Head of caudate nucleus (tissue), 42 donors: ENCODE results near the gene LAMTOR5.

Source experiments
- DNase-seq, 42 donors: peaks; one replicate each; pipeline versions ENCODE4 v3.0.0 to v3.0.0-alpha.2; 2020 to 2021; ENCODE audit warnings: mixed read lengths in 7 of 42
- intact Hi-C: fragments of 100-400 bp; cut with DNase I; formaldehyde crosslinking; loops from one replicate; pipeline ENCODE4 v1.15.0; 2022

LAMTOR5 gene

DNA sequence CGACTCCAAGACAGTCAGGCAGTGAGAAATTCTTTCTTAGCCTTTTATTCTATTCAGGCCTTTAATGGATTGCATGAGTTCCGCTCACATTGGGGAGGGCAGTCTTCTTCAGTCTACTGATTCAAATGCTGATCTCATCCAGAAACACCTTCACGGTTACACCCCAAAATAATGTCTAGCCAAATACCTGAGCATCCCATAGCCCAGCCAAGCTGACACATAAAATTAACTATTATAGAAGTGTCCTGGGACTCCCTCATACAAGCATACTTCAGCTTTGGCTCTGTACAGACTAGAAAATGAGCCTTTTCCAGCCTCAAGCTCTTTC is 13.0 kb downstream of the LAMTOR5 start:
- DNase-seq, result no peak
- intact Hi-C loops, result no loop called here

DNA sequence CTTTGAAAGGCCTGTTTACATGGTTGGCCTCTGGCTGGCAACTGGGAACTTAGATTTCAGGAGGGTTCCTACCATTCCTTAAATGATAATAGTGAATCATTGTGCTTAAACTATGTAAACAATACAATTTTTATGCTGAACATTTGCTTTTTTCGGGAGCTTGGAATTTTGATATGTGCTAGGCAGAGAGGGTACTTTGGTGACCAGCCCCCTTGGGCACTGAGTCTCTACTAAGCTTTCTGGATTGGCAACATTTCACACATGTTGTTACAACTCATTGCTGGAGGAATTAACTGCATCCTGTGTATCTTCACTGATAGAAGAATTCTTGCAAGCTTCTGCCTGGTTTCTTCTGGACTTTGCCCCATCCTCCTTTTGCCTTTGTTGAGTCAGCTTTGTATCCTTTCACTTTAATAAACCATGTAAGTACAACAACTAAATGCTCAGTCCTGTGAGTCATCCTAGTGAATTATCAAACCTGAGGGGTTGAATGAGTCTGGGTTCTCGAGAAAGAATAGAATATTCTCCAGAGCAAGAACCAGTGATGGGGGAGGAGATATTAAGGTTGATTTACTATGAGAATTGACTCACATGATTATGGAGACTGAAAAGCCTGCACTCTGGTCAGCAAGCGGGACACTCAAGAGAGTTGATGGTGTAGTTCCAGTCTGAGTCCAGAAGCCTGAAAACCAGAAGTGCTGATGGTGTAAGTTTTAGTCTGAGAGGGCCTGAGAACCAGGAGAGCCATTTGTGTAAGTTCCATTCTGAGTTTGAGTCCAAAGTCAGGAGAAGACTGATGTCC is 13.6 kb downstream of the LAMTOR5 start:
- no peak for DNase-seq

DNA sequence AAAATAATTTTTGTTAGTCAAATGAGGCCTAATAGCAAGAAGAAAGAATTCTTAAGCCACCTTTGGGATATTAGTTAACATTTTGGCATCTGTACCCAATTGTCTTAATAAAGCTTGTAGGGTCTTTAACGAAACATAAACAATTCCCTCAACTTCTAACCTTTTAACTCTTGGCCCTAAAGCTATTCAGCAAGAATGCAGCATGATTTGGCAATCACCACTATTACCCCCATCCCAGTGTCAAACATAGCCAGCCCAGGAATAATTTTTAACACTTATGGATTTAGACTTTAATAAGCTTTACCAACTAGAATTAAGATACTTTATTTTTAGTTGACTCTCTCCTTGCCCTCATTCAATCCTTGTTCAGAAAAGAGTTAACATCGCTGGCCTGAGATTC is 14.2 kb downstream of the LAMTOR5 start:
- DNase-seq, result no peak
- intact Hi-C loops, result no loop called here

More for the DNA sequence above, 13.6 kb downstream of the LAMTOR5 start:
- intact Hi-C loops, result no loop called here

DNA sequence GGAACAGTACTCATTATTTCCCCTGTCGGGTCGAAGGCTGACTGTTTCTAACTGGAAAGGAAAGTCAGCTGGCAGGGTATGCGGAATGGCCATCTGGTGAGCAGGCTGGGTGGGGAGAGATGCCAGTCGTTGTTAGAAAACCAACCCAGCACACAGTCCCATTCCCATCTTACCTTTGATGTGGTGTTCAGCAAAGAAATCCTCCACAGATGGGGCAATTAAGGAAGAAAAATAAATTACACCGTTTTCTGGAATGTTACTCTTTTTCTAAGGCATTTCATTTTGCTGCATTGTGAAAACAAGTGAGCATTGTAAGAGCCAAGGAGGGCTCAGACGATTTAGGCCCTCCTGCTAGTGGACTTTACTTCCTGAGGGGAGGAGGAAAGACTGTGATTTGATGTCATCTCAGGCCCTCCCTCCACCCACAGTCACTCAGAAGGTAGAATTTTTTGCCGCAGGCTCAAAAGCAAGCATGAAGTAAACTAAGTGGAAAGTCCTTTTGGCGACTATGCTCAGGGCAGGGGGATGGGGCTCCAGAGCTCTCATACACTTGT is 16.7 kb downstream of the LAMTOR5 start, which contains the start of gene SLC16A4:
TSS of gene SLC16A4 (minus strand) at position 335 of the 554 bp plus-strand sequence. CDS start 1,703 bp downstream, outside the sequence.
- intact Hi-C loops, result no loop called here
- no peak for DNase-seq

DNA sequence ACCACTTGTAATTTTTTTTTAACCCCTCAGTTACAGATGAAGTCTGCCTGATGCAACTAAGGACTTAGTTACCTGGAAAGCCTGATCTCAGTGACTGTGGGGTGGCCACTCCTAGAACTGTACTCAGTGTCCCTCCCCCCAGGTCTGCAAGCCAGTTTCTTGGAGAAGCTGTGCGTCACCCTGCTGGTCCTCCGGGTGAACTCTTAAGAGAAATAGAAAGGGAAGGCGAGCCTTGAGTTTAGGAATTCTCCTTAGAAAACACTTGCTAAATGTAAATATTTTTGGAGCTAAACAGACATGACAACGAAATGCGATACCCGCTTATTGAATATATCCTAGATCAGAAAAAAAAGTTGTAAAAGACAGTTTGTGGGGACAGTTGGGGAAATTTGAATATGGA is 17.4 kb downstream of the LAMTOR5 start:
- intact Hi-C loops, result no loop called here
- no peak for DNase-seq

DNA sequence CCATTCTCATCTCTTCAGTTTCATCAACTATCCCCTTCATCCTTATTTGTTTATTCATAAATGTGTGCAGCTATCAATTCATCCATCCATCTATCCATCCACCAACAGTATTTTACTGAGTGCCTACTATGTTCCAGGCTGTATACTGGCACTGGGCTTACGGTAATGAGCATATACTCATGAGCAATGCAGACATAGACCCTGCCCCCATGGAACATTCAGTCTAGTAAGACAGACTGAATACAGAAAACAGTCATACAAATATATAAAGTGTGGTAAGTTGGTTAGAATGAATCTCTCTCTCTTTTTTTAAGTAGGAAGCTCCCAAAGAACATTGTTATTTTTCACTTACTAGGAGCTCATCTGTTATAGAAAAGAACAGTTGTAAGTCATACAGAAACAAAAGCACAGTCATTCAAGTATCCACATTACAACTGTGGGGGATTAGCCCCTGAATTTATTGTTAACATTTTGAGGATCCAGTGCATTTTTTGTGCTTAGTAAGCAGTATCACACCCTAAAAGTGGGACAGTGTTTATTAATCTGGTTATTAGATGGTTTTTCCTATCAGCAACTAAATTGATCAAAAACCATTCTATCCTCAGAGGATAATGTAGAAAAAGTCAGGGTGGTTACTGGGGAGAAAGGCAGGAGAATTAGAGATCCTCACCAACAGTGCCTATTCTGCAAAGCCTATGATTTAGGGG is 20.3 kb downstream of the LAMTOR5 start:
- DNase-seq, result no peak
- intact Hi-C loops, result no loop called here

DNA sequence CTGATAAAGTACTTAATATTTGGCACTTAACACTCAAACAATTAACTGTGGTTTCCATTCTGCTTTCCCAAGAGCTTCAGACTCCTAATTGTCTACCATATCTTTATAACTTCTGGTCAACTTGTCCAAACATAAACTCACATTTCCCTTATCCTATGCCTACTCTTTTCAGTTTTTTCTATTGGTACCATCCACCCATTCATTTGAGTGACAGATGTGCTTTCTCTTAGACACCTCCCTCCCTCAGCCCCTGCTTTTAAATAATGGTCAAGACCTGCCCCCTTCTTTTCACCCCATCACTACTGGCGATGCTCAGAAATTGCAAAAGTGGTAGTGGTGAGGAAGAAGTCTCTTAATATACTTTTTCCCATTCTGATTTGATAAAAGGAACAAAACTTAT is 22.1 kb downstream of the LAMTOR5 start:
- intact Hi-C loops, result no loop called here
- DNase-seq, result no peak

DNA sequence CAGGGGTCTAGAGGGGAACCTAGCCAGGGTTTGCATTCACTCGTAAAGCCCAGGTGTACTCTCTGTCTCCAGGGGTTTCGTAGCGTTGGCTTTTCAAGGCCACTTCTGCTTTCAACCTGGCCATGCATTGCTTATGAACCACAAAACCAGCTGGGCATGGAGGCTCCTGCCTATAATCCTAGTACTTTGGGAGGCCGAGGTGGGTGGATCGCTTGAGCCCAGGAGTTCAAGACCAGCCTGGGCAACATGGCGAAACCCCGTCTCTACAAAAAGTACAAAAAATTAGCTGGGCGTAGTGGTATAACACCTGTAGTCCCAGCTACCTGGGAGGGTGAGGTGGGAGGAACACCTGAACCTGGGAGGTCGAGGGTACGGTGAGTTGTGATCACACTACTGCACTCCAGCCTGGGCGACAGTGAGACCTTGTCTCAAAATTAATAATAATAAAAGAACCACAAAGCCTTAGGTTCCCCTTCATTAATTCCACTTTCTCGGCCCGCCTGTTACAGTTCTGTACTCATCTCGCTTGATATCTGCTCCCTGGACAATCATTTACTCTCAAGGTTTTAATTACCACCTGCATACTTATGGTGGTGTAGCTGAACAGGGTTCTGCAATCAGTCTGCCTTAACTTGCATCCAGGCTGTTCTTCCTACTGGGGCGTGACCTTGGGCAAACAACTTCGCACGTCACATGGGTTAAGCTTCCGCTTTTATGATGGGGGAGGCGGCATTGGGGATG is 22.7 kb downstream of the LAMTOR5 start:
- no peak for DNase-seq
- intact Hi-C loops, result no loop called here

DNA sequence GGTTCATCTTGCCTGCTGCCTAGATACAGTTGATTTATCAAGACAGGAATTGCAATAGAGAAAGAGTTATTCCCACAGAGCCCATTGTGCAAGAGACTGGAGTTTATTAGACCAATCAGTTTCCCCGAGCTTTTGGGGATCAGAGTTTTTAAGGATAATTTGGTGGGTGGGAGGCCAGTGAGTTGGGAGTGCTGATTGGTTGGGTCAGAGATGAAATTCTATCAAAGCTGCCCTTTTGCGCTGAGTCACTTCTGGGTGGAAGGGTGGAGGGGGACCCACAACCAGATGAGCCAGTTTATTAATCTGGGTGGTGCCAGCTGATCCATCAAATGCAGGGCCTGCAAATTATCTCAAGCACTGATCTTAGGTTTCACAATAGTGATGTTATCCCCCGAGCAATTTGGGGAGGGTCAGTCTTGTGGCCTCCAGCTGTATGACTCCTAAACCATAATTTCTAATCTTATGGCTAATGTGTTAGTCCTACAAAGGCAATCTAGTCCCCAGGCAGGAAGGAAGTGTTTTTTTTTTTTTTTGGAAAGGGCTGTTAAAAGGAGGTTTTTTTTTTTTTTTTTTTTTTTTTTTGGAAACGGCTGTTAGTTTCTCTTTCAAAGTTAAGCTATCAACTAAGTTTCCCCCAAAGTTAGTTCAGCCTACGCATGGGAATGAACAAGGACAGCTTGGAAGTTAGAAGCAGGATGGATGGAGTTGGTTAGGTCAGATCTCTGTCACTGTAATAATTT is 24.1 kb downstream of the LAMTOR5 start:
- intact Hi-C loops, result no loop called here
- no peak for DNase-seq

DNA sequence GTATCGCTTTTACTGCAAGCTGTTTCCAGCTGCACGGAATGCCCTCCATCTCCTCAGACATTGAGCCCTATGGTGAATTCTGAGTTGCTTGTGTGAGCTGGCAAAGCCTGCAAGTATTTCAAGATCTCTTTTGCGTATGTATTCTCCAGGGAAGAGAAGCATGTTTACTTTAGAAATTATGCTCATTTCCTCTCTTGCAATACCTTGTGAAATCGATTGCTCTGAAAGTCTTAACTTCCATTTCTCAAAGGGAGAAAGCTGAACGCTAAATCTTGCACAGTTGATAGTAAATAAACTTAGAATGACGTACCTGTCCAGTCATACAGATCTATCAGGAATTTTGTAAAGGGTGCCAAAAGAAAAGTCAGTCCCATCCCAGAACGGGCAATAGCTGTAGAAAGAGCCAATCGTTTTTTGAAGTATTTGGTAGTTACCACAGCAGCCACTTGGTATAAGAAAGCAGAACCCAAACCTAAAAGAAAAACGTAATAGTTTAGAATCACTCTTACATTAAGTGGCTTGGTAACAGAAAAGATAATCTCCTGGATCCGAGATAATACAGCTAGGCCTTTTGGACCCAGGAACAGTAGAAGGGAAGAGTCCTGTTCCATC is 26.7 kb downstream of the LAMTOR5 start:
- no peak for DNase-seq
- intact Hi-C loops, result no loop called here

DNA sequence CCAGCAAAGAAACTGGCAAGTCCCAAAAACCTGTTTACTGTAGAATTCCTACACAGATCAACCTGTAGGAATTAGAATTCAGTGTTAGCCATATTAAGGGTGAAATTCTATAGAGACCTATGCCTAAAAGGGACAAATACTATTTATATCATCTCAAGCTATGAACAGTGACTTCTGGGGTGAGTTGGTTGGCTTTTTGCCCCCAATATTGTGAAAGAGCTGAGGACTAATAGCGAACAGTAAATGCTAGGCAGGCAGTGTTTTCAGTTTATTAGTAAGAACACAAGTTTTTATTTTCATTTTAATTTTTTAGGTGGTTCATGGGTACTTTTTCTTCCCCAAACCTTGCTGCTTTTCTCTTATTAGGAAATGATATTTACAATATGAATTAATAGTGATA is 32.0 kb downstream of the LAMTOR5 start:
- intact Hi-C loops, result no loop called here
- no peak for DNase-seq

DNA sequence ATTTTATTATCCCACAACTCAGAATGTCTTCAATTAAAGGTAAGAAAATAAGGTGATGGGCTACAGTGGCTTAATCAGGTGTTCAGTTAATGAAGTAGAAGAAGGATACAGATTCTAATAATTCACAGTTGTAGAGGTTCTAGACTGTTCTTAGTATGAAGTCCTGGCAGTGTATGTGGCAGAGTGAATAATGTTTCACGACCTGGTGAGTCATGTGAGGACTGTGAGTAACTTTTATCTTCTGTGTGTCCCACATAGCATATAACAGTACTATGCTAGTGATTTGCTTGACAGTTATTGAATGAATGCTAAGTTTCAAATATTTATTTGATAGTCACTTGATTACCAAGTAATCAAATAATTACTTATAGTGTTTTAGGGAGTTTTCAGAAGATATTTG is 36.7 kb downstream of the LAMTOR5 start:
- DNase-seq, result no peak
- intact Hi-C loops, result no loop called here

DNA sequence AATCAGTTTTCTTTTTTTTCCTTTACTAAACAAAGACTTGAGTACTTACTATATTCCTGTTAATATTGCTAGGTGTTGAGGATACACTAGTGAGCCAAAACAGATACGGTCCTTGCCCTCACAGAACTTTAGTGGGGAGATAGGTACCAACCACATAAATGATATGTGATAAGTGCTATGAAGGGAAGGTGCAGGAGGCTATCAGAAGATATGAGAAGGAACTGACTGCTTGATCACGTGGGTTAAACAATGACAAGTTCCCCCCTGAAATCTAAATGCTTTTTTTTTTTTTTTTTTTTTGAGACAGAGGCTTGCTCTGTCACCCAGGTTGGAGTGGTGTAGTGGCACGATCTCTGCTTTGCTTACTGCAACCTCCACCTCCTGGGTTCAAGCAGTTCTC is 43.3 kb downstream of the LAMTOR5 start:
- no peak for DNase-seq
- intact Hi-C loops, result no loop called here

DNA sequence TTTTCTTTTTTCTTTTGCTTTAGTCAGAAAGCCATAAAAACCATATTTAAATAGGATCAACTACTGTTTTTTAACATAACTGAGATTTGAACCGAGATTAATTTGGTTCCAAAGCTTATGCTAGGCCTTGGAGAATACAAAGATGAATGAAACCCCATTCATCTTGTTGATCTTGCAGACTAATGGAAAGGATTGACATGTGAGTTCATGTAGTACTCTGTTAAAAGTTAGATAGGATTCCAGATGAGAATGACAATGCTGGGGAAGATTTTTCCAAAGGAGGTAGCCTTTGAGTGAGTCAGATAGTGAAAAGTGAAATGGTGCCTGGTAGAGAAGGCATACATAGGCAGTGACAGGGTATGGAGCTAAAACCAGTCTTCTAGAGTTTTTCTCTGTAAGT is 45.6 kb downstream of the LAMTOR5 start:
- intact Hi-C loops, result no loop called here
- no peak for DNase-seq

DNA sequence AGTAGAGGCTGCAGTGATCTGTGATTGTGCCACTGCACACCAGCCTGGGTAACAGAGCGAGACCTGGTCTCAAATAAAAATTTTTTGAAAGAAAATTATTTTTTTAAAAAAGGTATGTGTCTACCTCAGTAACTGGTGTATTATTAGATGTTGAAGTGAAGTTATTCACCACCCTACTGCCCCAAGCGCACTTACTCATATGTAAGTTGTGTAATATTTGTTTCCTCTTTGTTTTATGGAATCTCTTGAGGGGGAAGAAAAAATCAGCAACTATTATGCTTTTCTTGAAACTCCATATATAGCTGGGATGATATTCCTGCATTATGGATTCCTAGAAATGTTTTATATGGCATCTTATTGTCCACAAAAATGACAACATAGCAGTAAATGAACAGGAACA is 47.1 kb downstream of the LAMTOR5 start:
- no peak for DNase-seq
- intact Hi-C loops, result no loop called here

DNA sequence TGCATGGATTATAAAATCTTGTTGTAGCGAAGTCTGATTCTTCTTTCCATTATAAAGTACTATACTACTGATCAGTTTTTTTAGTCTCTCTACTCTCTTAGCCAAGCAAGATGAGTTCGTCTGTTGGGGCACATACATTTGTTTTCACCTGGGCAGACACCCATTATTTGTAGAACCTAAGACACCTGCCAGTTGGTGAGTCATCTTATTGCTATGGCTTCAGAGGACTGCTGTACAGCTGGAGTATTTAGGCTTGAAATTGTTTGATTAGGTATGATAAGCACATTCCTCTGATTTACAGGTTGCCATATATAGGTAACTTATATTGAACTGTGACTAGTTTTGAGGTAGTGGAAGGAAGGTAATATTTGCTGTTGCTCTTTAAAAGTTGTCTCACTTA is 51.1 kb downstream of the LAMTOR5 start:
- DNase-seq, result no peak
- intact Hi-C loops, result no loop called here

DNA sequence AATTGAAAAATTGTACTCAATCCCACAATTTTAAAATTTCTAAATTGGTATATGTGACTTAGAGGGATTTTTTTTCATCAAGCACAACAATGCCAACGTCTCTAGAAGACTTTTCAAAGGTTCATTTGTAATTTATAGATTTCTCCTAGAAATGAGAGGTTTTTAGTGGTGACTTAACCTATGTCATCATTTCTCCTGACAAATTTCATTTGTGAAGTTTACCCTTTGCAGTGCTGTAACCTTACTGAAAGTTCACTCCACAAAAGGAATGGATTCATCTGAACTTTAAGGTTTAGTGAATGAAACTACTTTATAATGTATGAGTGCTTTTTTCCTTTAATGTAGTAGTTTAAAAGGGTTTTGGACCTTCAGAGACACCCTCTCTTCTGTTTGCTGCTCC is 52.2 kb downstream of the LAMTOR5 start:
- intact Hi-C loops, result no loop called here

More for the DNA sequence above, 52.2 kb downstream of the LAMTOR5 start:
- no peak for DNase-seq
